HG03175 (cell line): ENCODE data around the gene MROH2A.

Source experiments
- ATAC-seq: cut with Tn5 transposase; IDR thresholded peaks from one replicate; pipeline ENCODE4 v1.9.1; 2021; ENCODE audit warnings: mild to moderate bottlenecking, moderate library complexity; ENCODE audit not compliant: unreplicated experiment

Gene MROH2A

GRCh38 chr2:233835230-233836186 is 57.4 kb downstream of the MROH2A start:
- no peak for ATAC-seq

GRCh38 chr2:233836359-233836758 is 58.2 kb downstream of the MROH2A start:
- ATAC-seq = no peak

- no peak for ATAC-seq
Observed at GRCh38 chr2:233837694-233838229, 59.6 kb downstream of the MROH2A start.

GRCh38 chr2:233838251-233838650 is 60.1 kb downstream of the MROH2A start:
- no peak for ATAC-seq

- no peak for ATAC-seq
Observed at GRCh38 chr2:233838726-233839446, 60.8 kb downstream of the MROH2A start.

- ATAC-seq = no peak
Observed at GRCh38 chr2:233839447-233839820, 61.3 kb downstream of the MROH2A start.

- ATAC-seq = no peak
Observed at GRCh38 chr2:233840520-233840919, 62.4 kb downstream of the MROH2A start.

GRCh38 chr2:233841183-233841582 is 63.1 kb downstream of the MROH2A start:
- ATAC-seq = no peak

- no peak for ATAC-seq
Observed at GRCh38 chr2:233844064-233844807, 66.1 kb downstream of the MROH2A start.

GRCh38 chr2:233844836-233845235 is 66.7 kb downstream of the MROH2A start:
- ATAC-seq = no peak

GRCh38 chr2:233845301-233846060 is 67.4 kb downstream of the MROH2A start:
- no peak for ATAC-seq

- ATAC-seq = no peak
Observed at GRCh38 chr2:233846387-233847247, 68.5 kb downstream of the MROH2A start.

GRCh38 chr2:233847248-233847898 is 69.2 kb downstream of the MROH2A start:
- ATAC-seq = no peak

GRCh38 chr2:233848276-233848675 is 70.1 kb downstream of the MROH2A start:
- no peak for ATAC-seq

GRCh38 chr2:233849607-233850271 is 71.6 kb downstream of the MROH2A start:
- ATAC-seq = no peak

GRCh38 chr2:233850745-233851144 is 72.6 kb downstream of the MROH2A start:
- ATAC-seq = no peak

GRCh38 chr2:233851169-233851568 is 73.0 kb downstream of the MROH2A start:
- ATAC-seq = no peak

- no peak for ATAC-seq
Observed at GRCh38 chr2:233852056-233852455, 73.9 kb downstream of the MROH2A start.
